HepG2 (cell line): ENCODE results near the gene SAE1. TPM values are rescaled to one million over a fixed set of nuclear protein-coding genes. Genes with fewer than 3 reads are reported as not detected.

Experiments used
- ATAC-seq: fragments of 200-7000 bp; cut with Tn5 transposase; 3 replicates; pipeline ENCODE4 v1.9.1; 2020; ENCODE audit warnings: mild to moderate bottlenecking, moderate library complexity
- BruUV-seq: library from RNA; stranded (reverse); fragments of 400-500 nt; replicated peaks from 2 replicates; lab custom pipeline; 2021; lab: Mats Ljungman, UMichigan
- CTCF ChIA-PET: fragments of 300-600 bp; formaldehyde crosslinking; extraction: SDS; loops from one replicate; lab custom pipeline; 2021; ENCODE audit warnings: low total read pairs, inconsistent platforms, low intra/inter-chr PET ratio; lab: Yijun Ruan, JAX
- POLR2A ChIA-PET: fragments of 350-600 bp; sonication (Branson Sonifier 250); formaldehyde crosslinking; loops from one replicate; lab custom pipeline; 2020; ENCODE audit warnings: antibody characterized with exemption, inconsistent platforms; lab: Yijun Ruan, JAX
- DNase-seq: peaks from one replicate; pipeline ENCODE4 v3.0.0-alpha.2; 2015; ENCODE audit warnings: low spot score
- FAIRE-seq: peaks from 3 replicates; lab custom pipeline; 2011; peaks lifted over from hg19 to GRCh38; lab: Jason Lieb, UNC
- H2AFZ ChIP-seq: one replicate; pipeline ENCODE4 v1.6.1; 2011; ENCODE audit warnings: low read length, inconsistent platforms
- H3K27ac ChIP-seq: fragments of 300-600 bp; 3 replicates; pipeline ENCODE4 v1.8.0; 2011; ENCODE audit warnings: mixed run types, mild to moderate bottlenecking, mixed read lengths, low read length, inconsistent platforms; ENCODE audit not compliant: insufficient read depth; ENCODE audit errors: extremely low read length
- H3K27me3 ChIP-seq, 2 experiments: fragments of 200-600 bp in 1 of 2; 2 replicates in 1 of 2; 3 replicates in 1 of 2; pipeline versions ENCODE4 v1.6.0 to v1.8.0; 2011; ENCODE audit warnings: low read length in 2 of 2, mild to moderate bottlenecking in 2 of 2, moderate library complexity in 2 of 2, inconsistent platforms in 1 of 2; ENCODE audit not compliant: insufficient read depth in 2 of 2, control insufficient read depth in 1 of 2
- H3K36me3 ChIP-seq, 2 experiments: fragments of 200-600 bp in 1 of 2; replicated peaks in 1 of 2; 2 replicates in 1 of 2; 3 replicates in 1 of 2; pipeline versions ENCODE4 v1.5.1 to v1.8.0; 2011; ENCODE audit warnings: low read length in 2 of 2, inconsistent platforms in 1 of 2; ENCODE audit not compliant: insufficient read depth in 2 of 2, control insufficient read depth in 1 of 2
- H3K4me1 ChIP-seq: 2 replicates; pipeline ENCODE4 v1.5.1; 2012; ENCODE audit warnings: low read length, inconsistent platforms; ENCODE audit not compliant: insufficient read depth
- H3K4me2 ChIP-seq: 2 replicates; pipeline ENCODE4 v1.6.0; 2011; ENCODE audit warnings: low read depth, low read length, inconsistent platforms
- H3K4me3 ChIP-seq, 3 experiments: fragments of 200-600 bp in 1 of 3; sonication (generic), shearing (Covaris generic) in 1 of 3; replicated peaks in 1 of 3; 2 replicates each; pipeline ENCODE4 v1.5.1; 2011 to 2016; ENCODE audit warnings: low read length in 3 of 3, inconsistent platforms in 2 of 3, low read depth in 2 of 3, mild to moderate bottlenecking in 2 of 3, control low read depth in 1 of 3, mixed read lengths in 1 of 3; ENCODE audit not compliant: insufficient read depth in 1 of 3
- H3K79me2 ChIP-seq: one replicate; pipeline ENCODE4 v1.6.1; 2011; ENCODE audit warnings: low read length, inconsistent platforms; ENCODE audit not compliant: insufficient read depth
- H3K9ac ChIP-seq: 2 replicates; pipeline ENCODE4 v1.6.0; 2011; ENCODE audit warnings: mild to moderate bottlenecking, low read depth, low read length, inconsistent platforms; ENCODE audit not compliant: insufficient read depth
- H3K9me3 ChIP-seq: 2 replicates; pipeline ENCODE4 v1.5.1; 2012; ENCODE audit warnings: mild to moderate bottlenecking, low read length
- H4K20me1 ChIP-seq: 2 replicates; pipeline ENCODE4 v1.6.0; 2011; ENCODE audit warnings: inconsistent platforms, mild to moderate bottlenecking, low read length, moderate library complexity; ENCODE audit not compliant: insufficient read depth
- NRL ChIP-seq: sonication (generic); formaldehyde crosslinking; IDR thresholded peaks from 2 replicates; pipeline ENCODE4 v1.5.0; 2020; ENCODE audit warnings: missing genetic modification reagents, mild to moderate bottlenecking, moderate library complexity, borderline replicate concordance
- PPARG ChIP-seq: conservative IDR thresholded peaks from 2 replicates; pipeline ENCODE4 v1.6.1; 2016; ENCODE audit warnings: missing biosample characterization, missing genetic modification reagents
- ZFP90 ChIP-seq: sonication (generic); formaldehyde crosslinking; IDR thresholded peaks from 2 replicates; pipeline ENCODE4 v1.8.0; 2022; ENCODE audit warnings: missing genetic modification reagents, mild to moderate bottlenecking, inconsistent platforms, borderline replicate concordance
- WGBS: methylation state at CpG from one replicate; pipeline ENCODE4 v1.1.6; 2017; ENCODE audit warnings: low lambda C conversion rate; 5-methylcytosine and 5-hydroxymethylcytosine counted together
- in situ Hi-C: cut with HindIII; loops from 2 replicates; pipeline ENCODE4 v1.10.0; 2017; ENCODE audit warnings: low pct_unique_long_range_greater_than_20kb; ENCODE audit not compliant: extremely low pct_ligation_motif_present
- intact Hi-C: fragments of 100-400 bp; cut with micrococcal nuclease; formaldehyde crosslinking; loops from one replicate; pipeline ENCODE4 v1.10.0; 2022; ENCODE audit not compliant: unreplicated experiment
- polyA plus RNA-seq, 8 experiments: library from polyadenylated mRNA; depleted of rRNA in 3 of 8; stranded (reverse) in 7 of 8; unstranded in 1 of 8; fragments of >200 nt; fragmentation: Illumina TruSeq in 4 of 8; extraction: Trizol in 4 of 8; gene quantifications; 2 replicates each; pipeline versions ENCODE4 v1.2.1 to v1.2.3, GENCODE V29; 2011 to 2016; ENCODE audit warnings: low read depth in 4 of 8, missing spikeins in 1 of 8, mixed read lengths in 1 of 8; ENCODE audit not compliant: insufficient read depth in 1 of 8
- total RNA-seq, 5 experiments: library from RNA; depleted of rRNA; stranded (reverse); fragments of >200 nt; fragmentation: Illumina TruSeq; extraction: Trizol; gene quantifications; 2 replicates each; pipeline ENCODE4 v1.2.3, GENCODE V29; 2016; ENCODE audit warnings: low read depth in 1 of 5
- TF ChIP-seq, protein P1 (sequence below): sonication (generic); formaldehyde crosslinking; IDR thresholded peaks from 2 replicates; pipeline ENCODE4 v1.8.1; 2023; ENCODE audit warnings: mild to moderate bottlenecking, inconsistent platforms, moderate library complexity, missing genetic modification reagents, borderline replicate concordance
- TF ChIP-seq, protein P2 (sequence below): sonication (generic); formaldehyde crosslinking; IDR thresholded peaks from 2 replicates; pipeline ENCODE4 v1.5.0; 2020; ENCODE audit warnings: mild to moderate bottlenecking, missing genetic modification reagents, moderate library complexity
- TF ChIP-seq, protein P3 (sequence below): sonication (generic); formaldehyde crosslinking; IDR thresholded peaks from 2 replicates; pipeline ENCODE4 v1.4.0; 2020; ENCODE audit warnings: missing genetic modification reagents

The SAE1 gene
- total and polyA plus RNA-seq, 2 of the 13 experiments (the other 11 are each of a cell fraction or from before 2014, with no cell fraction given) = 87.6 to 197 TPM

DNA sequence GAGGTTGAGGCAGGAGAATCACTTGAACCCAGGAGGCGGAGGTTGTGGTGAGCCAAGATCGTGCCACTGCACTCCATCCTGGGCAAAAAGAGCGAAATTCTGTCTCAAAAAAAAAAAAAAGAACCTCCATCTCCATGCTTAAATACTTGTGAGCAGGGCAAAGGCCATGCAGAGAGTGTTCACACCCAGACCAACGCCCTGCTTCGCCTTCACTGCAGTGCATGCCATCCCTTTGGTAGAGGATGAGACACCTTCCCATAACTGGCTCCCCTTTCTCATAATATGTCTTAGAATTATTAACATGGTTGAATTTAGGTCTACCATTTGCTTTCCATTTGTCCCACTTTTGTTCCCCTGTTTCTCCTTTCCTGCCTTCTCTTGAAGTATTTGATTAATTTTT lies 84.9 kb downstream of the SAE1 start:
- POLR2A ChIA-PET = interaction anchor here (3.1 kb wide), 1 partner anchor 11 kb away, joined by 11 read pairs; no protein-coding TSS in a partner anchor
- Histone ChIP-seq H3K27me3 (no peaks in the 10 kb centered on the region), H3K79me2 (no peaks in the 10 kb centered on the region), H3K9me3 (no peaks in the 10 kb centered on the region), H2AFZ (no peak overlapping the region), H3K4me1 (peaks cover 7% of the 10 kb centered on the region), H3K27ac (no peak overlapping the region), H4K20me1 (no peaks in the 10 kb centered on the region), H3K36me3 (peaks cover 2 to 4% of the 10 kb centered on the region in 2 experiments; a peak in 2 of 5 replicates), H3K4me3 (no peak overlapping the region), H3K9ac (no peak overlapping the region), H3K4me2 (no peak overlapping the region)
- no peak for DNase-seq
- CTCF ChIA-PET = no interaction called here
- ATAC-seq = no peak
- no peak for FAIRE-seq
- intact Hi-C loops (no loop called here), in situ Hi-C loops (no loop called here)
- TF ChIP-seq, protein P1, sequence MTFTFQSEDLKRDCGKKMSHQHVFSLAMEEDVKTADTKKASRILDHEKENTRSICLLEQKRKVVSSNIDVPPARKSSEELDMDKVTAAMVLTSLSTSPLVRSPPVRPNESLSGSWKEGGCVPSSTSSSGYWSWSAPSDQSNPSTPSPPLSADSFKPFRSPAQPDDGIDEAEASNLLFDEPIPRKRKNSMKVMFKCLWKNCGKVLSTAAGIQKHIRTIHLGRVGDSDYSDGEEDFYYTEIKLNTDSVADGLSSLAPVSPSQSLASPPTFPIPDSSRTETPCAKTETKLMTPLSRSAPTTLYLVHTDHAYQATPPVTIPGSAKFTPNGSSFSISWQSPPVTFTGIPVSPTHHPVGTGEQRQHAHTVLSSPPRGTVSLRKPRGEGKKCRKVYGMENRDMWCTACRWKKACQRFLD = no peak
- TF ChIP-seq, protein P2, sequence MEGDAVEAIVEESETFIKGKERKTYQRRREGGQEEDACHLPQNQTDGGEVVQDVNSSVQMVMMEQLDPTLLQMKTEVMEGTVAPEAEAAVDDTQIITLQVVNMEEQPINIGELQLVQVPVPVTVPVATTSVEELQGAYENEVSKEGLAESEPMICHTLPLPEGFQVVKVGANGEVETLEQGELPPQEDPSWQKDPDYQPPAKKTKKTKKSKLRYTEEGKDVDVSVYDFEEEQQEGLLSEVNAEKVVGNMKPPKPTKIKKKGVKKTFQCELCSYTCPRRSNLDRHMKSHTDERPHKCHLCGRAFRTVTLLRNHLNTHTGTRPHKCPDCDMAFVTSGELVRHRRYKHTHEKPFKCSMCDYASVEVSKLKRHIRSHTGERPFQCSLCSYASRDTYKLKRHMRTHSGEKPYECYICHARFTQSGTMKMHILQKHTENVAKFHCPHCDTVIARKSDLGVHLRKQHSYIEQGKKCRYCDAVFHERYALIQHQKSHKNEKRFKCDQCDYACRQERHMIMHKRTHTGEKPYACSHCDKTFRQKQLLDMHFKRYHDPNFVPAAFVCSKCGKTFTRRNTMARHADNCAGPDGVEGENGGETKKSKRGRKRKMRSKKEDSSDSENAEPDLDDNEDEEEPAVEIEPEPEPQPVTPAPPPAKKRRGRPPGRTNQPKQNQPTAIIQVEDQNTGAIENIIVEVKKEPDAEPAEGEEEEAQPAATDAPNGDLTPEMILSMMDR (CRISPR knock-in tag) = no peak
- TF ChIP-seq, protein P3, sequence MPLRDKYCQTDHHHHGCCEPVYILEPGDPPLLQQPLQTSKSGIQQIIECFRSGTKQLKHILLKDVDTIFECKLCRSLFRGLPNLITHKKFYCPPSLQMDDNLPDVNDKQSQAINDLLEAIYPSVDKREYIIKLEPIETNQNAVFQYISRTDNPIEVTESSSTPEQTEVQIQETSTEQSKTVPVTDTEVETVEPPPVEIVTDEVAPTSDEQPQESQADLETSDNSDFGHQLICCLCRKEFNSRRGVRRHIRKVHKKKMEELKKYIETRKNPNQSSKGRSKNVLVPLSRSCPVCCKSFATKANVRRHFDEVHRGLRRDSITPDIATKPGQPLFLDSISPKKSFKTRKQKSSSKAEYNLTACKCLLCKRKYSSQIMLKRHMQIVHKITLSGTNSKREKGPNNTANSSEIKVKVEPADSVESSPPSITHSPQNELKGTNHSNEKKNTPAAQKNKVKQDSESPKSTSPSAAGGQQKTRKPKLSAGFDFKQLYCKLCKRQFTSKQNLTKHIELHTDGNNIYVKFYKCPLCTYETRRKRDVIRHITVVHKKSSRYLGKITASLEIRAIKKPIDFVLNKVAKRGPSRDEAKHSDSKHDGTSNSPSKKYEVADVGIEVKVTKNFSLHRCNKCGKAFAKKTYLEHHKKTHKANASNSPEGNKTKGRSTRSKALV (CRISPR knock-in tag) = no peak
- TF ChIP-seq PPARG (no peak), NRL (no peak), ZFP90 (CRISPR knock-in tag) (no peak)
- no TSS peak for BruUV-seq
- WGBS = 95% methylated on average over 5 of the region's 5 CpGs
